Heart left ventricle (tissue), 13 donors: Measurements from ENCODE around the gene TRAF4.

Source experiments
- CTCF ChIP-seq, 12 donors: fragments of 200-600 bp; sonication (generic) in 4 of 12; IDR thresholded peaks; one replicate each; pipeline versions ENCODE4 v1.5.0 to v1.8.0; 2018 to 2022; ENCODE audit warnings: antibody characterized with exemption in 12 of 12, mild to moderate bottlenecking in 5 of 12
- POLR2A ChIP-seq, 2 donors: fragments of 450-650 bp; IDR thresholded peaks; one replicate each; pipeline ENCODE4 v1.6.1; 2017; ENCODE audit warnings: antibody characterized with exemption in 2 of 2, mild to moderate bottlenecking in 2 of 2, moderate library complexity in 2 of 2
- donor health status: ischemic (EF 13 %, LVEDD 7.1; RV severe dilation, severe dysfunction).
- donor health status: DM: no; HTN: yes; CAD: no.
- donor health status: DM: no; HTN: no; CAD: no.
- donor health status: ischemic (EF 25% LVEDD 6.9; RV normal size, moderate dysfunction).
- donor health status: ischemic (EF 25% LVEDD 5.7; RV mildly dilated, moderate dysfunction).
- donor health status: ischemic (EF 35%, LVEDD 5.7; RV mildly dilated, moderate dysfunction).
- donor health status: nonischemic (EF 11% LVEDD 7.7; RV severe dilation, severe dysfunction).
- donor health status: DM: yes; HTN: yes; CAD: no.
- donor health status: PGD.
- donor health status: ischemic (EF 29% LVEDD 5.4; RV normal size, mild dysfunction).
- donor health status: nonischemic (EF 23%, LVEDD 6.1; RV moderate dilation, normal function).

- TF ChIP-seq CTCF (IDR thresholded peaks at IDR 0.05), result no peak
- no peak for TF ChIP-seq POLR2A (IDR thresholded peaks at IDR 0.05)
Measured at GRCh38 chr17:28703552-28704218, 40.1 kb upstream of the TRAF4 start.
